H1 (cell line): ENCODE data around the gene H2BW2. TPM values are rescaled to one million over a fixed set of nuclear protein-coding genes. Genes with fewer than 3 reads are reported as not detected.

ENCODE experiments used
- CTCF ChIA-PET: fragments of 300-600 bp; sonication (Branson Sonifier 250); formaldehyde crosslinking; loops from one replicate; lab custom pipeline; 2021; ENCODE audit not compliant: partially characterized antibody; lab: Charles Lee
- POLR2A ChIA-PET: fragments of 300-600 bp; sonication (Branson Sonifier 250); formaldehyde crosslinking; loops from one replicate; lab custom pipeline; 2021; ENCODE audit warnings: inconsistent platforms; ENCODE audit not compliant: partially characterized antibody; lab: Charles Lee
- DNase-seq, 2 experiments: peaks; one replicate each; pipeline versions ENCODE4 v3.0.0 to v3.0.0-alpha.2; 2010 to 2022; ENCODE audit warnings: low spot score in 2 of 2, low read depth in 1 of 2, mixed read lengths in 1 of 2
- FAIRE-seq: peaks from 2 replicates; lab custom pipeline; 2011; peaks lifted over from hg19 to GRCh38; lab: Jason Lieb, UNC
- H2AFZ ChIP-seq: 2 replicates; pipeline ENCODE4 v1.8.1; 2012; ENCODE audit warnings: low read length, inconsistent platforms
- H2AK5ac ChIP-seq: 2 replicates; pipeline ENCODE4 v1.6.1; 2013; ENCODE audit warnings: low read depth, low read length
- H2BK120ac ChIP-seq: replicated peaks from 2 replicates; pipeline ENCODE3; 2013; ENCODE audit warnings: low read depth, low read length, inconsistent platforms
- H2BK12ac ChIP-seq: 2 replicates; pipeline ENCODE4 v1.6.1; 2013; ENCODE audit warnings: low read depth, low read length
- H2BK15ac ChIP-seq: 2 replicates; pipeline ENCODE4 v1.6.1; 2013; ENCODE audit warnings: low read length
- H2BK20ac ChIP-seq: 2 replicates; pipeline ENCODE4 v1.6.1; 2013; ENCODE audit warnings: low read length
- H2BK5ac ChIP-seq: 2 replicates; pipeline ENCODE4 v1.6.1; 2013; ENCODE audit warnings: low read depth, low read length
- H3K14ac ChIP-seq: 2 replicates; pipeline ENCODE4 v1.6.1; 2013; ENCODE audit warnings: inconsistent platforms; ENCODE audit not compliant: insufficient read length
- H3K18ac ChIP-seq: 2 replicates; pipeline ENCODE4 v1.6.1; 2013; ENCODE audit warnings: low read length; ENCODE audit errors: extremely low read depth
- H3K23ac ChIP-seq: 2 replicates; pipeline ENCODE4 v1.6.1; 2013; ENCODE audit warnings: inconsistent platforms; ENCODE audit not compliant: insufficient read length
- H3K23me2 ChIP-seq: 2 replicates; pipeline ENCODE4 v1.6.1; 2013; ENCODE audit warnings: low read depth, low read length
- H3K27ac ChIP-seq: 2 replicates; pipeline ENCODE4 v1.6.1; 2011; ENCODE audit warnings: low read depth, low read length, inconsistent platforms
- H3K27me3 ChIP-seq, 4 experiments: replicated peaks in 1 of 4; 1 replicate in 1 of 4; 2 replicates in 3 of 4; pipeline versions ENCODE4 v1.6.1 to v1.8.1; 2011 to 2013; ENCODE audit warnings: low read length in 3 of 4, mild to moderate bottlenecking in 3 of 4, inconsistent platforms in 2 of 4, mixed read lengths in 2 of 4, moderate library complexity in 1 of 4; ENCODE audit not compliant: control insufficient read depth in 3 of 4, insufficient read depth in 3 of 4; ENCODE audit errors: extremely low read depth in 1 of 4
- H3K36me3 ChIP-seq, 4 experiments: 2 replicates each; pipeline versions ENCODE4 v1.6.1 to v1.8.1; 2011 to 2013; ENCODE audit warnings: mild to moderate bottlenecking in 4 of 4, low read length in 3 of 4, moderate library complexity in 2 of 4, control low read depth in 1 of 4, inconsistent platforms in 1 of 4; ENCODE audit not compliant: insufficient read depth in 4 of 4, control insufficient read depth in 2 of 4
- H3K4ac ChIP-seq: replicated peaks from 2 replicates; pipeline ENCODE3; 2013; ENCODE audit warnings: low read length, low read depth, mixed read lengths, inconsistent platforms; ENCODE audit not compliant: insufficient read length
- H3K4me1 ChIP-seq, 4 experiments: replicated peaks in 1 of 4; 1 replicate in 1 of 4; 2 replicates in 3 of 4; pipeline versions ENCODE4 v1.6.1 to v1.8.1; 2011 to 2013; ENCODE audit warnings: low read length in 3 of 4, inconsistent platforms in 2 of 4, mixed read lengths in 1 of 4; ENCODE audit not compliant: insufficient read depth in 4 of 4, control insufficient read depth in 3 of 4
- H3K4me2 ChIP-seq, 2 experiments: 2 replicates each; pipeline versions ENCODE4 v1.6.1 to v1.8.1; 2011 to 2013; ENCODE audit warnings: low read depth in 2 of 2, low read length in 2 of 2, control low read depth in 1 of 2, inconsistent platforms in 1 of 2, mild to moderate bottlenecking in 1 of 2; ENCODE audit not compliant: insufficient read depth in 1 of 2
- H3K4me3 ChIP-seq, 4 experiments: fragments of 200-600, 300-600 bp in 1 of 4; sonication (generic), shearing (Covaris generic), sonication (Bioruptor Twin) in 1 of 4; 2 replicates each; pipeline versions ENCODE4 v1.5.1 to v1.8.1; 2011 to 2016; ENCODE audit warnings: low read length in 4 of 4, low read depth in 3 of 4, control low read depth in 2 of 4, inconsistent platforms in 2 of 4, mild to moderate bottlenecking in 2 of 4, mixed read lengths in 1 of 4, moderate library complexity in 1 of 4; ENCODE audit not compliant: insufficient read depth in 2 of 4; ENCODE audit errors: extremely low read depth in 1 of 4
- H3K56ac ChIP-seq: replicated peaks from 2 replicates; pipeline ENCODE3; 2013; ENCODE audit warnings: low read depth, mild to moderate bottlenecking, mixed read lengths, low read length, inconsistent platforms; ENCODE audit not compliant: insufficient read length
- H3K79me1 ChIP-seq: 2 replicates; pipeline ENCODE4 v1.6.1; 2013; ENCODE audit warnings: low read depth, low read length, control low read depth
- H3K79me2 ChIP-seq, 2 experiments: 2 replicates each; pipeline versions ENCODE4 v1.6.1 to v1.8.1; 2012 to 2013; ENCODE audit warnings: low read length in 2 of 2, mild to moderate bottlenecking in 2 of 2, inconsistent platforms in 1 of 2; ENCODE audit not compliant: insufficient read depth in 2 of 2, control insufficient read depth in 1 of 2
- H3K9ac ChIP-seq, 4 experiments: replicated peaks in 1 of 4; 1 replicate in 1 of 4; 2 replicates in 3 of 4; pipeline versions ENCODE4 v1.6.1 to v1.8.1; 2011 to 2013; ENCODE audit warnings: low read depth in 3 of 4, low read length in 3 of 4, control low read depth in 2 of 4, mild to moderate bottlenecking in 2 of 4, moderate library complexity in 2 of 4, inconsistent platforms in 1 of 4; ENCODE audit errors: extremely low read depth in 1 of 4
- H3K9me3 ChIP-seq, 2 experiments: 2 replicates each; pipeline versions ENCODE4 v1.6.1 to v1.8.1; 2012 to 2013; ENCODE audit warnings: mild to moderate bottlenecking in 2 of 2, moderate library complexity in 2 of 2, control low read depth in 1 of 2, inconsistent platforms in 1 of 2, low read depth in 1 of 2, low read length in 1 of 2, mixed read lengths in 1 of 2; ENCODE audit not compliant: insufficient read depth in 2 of 2
- H4K20me1 ChIP-seq, 2 experiments: replicated peaks in 1 of 2; 2 replicates each; pipeline versions ENCODE3 to v1.8.1; 2011 to 2013; ENCODE audit warnings: inconsistent platforms in 2 of 2, low read length in 2 of 2, mild to moderate bottlenecking in 1 of 2; ENCODE audit not compliant: insufficient read depth in 2 of 2, control insufficient read depth in 1 of 2
- H4K5ac ChIP-seq: 2 replicates; pipeline ENCODE4 v1.6.1; 2013; ENCODE audit warnings: low read length, low read depth, mixed read lengths, inconsistent platforms; ENCODE audit not compliant: insufficient read length
- H4K8ac ChIP-seq: 2 replicates; pipeline ENCODE4 v1.8.0; 2013; ENCODE audit warnings: mild to moderate bottlenecking, moderate library complexity, low read length, inconsistent platforms; ENCODE audit not compliant: insufficient read depth; ENCODE audit errors: extremely low read depth
- H4K91ac ChIP-seq: replicated peaks from 2 replicates; pipeline ENCODE3; 2013; ENCODE audit warnings: low read length, mixed read lengths, inconsistent platforms; ENCODE audit not compliant: insufficient read length
- YY1 ChIP-seq: IDR thresholded peaks from 2 replicates; pipeline ENCODE4 v1.6.1; 2011; ENCODE audit warnings: low read depth, mild to moderate bottlenecking, low read length
- WGBS, 2 experiments: shearing (Covaris generic) in 1 of 2; methylation state at CpG; one replicate each; pipeline versions ENCODE4 v1.1.6 to v1.1.7; 2013 to 2015; ENCODE audit warnings: low lambda C conversion rate in 2 of 2, mixed read lengths in 2 of 2, inconsistent platforms in 1 of 2, low coverage in 1 of 2, missing lambda C conversion rate in 1 of 2; ENCODE audit not compliant: insufficient replicate concordance in 2 of 2, insufficient coverage in 1 of 2, insufficient read length in 1 of 2; ENCODE audit errors: extremely low coverage in 1 of 2, missing lambda C conversion rate in 1 of 2; 5-methylcytosine and 5-hydroxymethylcytosine counted together
- long read RNA-seq, 2 experiments: library from RNA in 1 of 2; library from capped mRNA in 1 of 2; stranded (forward); transcript quantifications; one replicate each; pipeline ENCODE4 v2.0.0, GENCODE V29; 2021; ENCODE audit warnings: inconsistent platforms in 1 of 2
- polyA minus RNA-seq, 3 experiments: library from RNA; depleted of rRNA, polyadenylated mRNA; stranded (reverse); fragments of >200 nt; gene quantifications; 1 replicate in 2 of 3; 2 replicates in 1 of 3; pipeline ENCODE4 v1.2.3, GENCODE V29; 2011
- polyA plus RNA-seq, 7 experiments: library from polyadenylated mRNA; depleted of rRNA in 3 of 7; stranded (reverse) in 5 of 7; unstranded in 2 of 7; fragments of >200 nt in 5 of 7; fragments of 200-250 nt in 2 of 7; gene quantifications; 1 replicate in 5 of 7; 2 replicates in 1 of 7; 4 replicates in 1 of 7; pipeline versions ENCODE4 v1.2.1 to v1.2.3, GENCODE V29; 2011 to 2013; ENCODE audit warnings: missing spikeins in 2 of 7, mixed read lengths in 2 of 7
- total RNA-seq: library from RNA; stranded (reverse); fragmentation: NEBNext Ultra II Directional; extraction: Animal tissue kit (Norgen Biotek cat#: 25700); gene quantifications from 2 replicates; pipeline ENCODE4 v1.2.1, GENCODE V29; 2021

Gene H2BW2
- not detected in 2 replicates for total RNA-seq
- 0.03 and 0.44 TPM in 2 replicates for polyA plus RNA-seq (2011; rRNA removed)
- polyA plus RNA-seq (2011; cell fraction: cytosol; rRNA removed), result not detected
- 0.64 TPM for polyA plus RNA-seq (2011; cell fraction: nucleus; rRNA removed)
- 0.09 TPM in 1 of 4 replicates, not detected in the others for polyA plus RNA-seq (2012, experiment 1 of 2)
- not detected for polyA plus RNA-seq (2012, experiment 2 of 2)
- polyA plus RNA-seq (2013, experiment 1 of 2), result 0.16 TPM
- polyA plus RNA-seq (2013, experiment 2 of 2), result 0.31 TPM
- polyA minus RNA-seq (2011; rRNA and poly(A)+ RNA removed), result not detected in 2 replicates
- polyA minus RNA-seq (2011; cell fraction: cytosol; rRNA and poly(A)+ RNA removed), result not detected
- not detected for polyA minus RNA-seq (2011; cell fraction: nucleus; rRNA and poly(A)+ RNA removed)
- long read RNA-seq, experiment 1, result 0 reads
- long read RNA-seq, experiment 2, result 0 reads

DNA sequence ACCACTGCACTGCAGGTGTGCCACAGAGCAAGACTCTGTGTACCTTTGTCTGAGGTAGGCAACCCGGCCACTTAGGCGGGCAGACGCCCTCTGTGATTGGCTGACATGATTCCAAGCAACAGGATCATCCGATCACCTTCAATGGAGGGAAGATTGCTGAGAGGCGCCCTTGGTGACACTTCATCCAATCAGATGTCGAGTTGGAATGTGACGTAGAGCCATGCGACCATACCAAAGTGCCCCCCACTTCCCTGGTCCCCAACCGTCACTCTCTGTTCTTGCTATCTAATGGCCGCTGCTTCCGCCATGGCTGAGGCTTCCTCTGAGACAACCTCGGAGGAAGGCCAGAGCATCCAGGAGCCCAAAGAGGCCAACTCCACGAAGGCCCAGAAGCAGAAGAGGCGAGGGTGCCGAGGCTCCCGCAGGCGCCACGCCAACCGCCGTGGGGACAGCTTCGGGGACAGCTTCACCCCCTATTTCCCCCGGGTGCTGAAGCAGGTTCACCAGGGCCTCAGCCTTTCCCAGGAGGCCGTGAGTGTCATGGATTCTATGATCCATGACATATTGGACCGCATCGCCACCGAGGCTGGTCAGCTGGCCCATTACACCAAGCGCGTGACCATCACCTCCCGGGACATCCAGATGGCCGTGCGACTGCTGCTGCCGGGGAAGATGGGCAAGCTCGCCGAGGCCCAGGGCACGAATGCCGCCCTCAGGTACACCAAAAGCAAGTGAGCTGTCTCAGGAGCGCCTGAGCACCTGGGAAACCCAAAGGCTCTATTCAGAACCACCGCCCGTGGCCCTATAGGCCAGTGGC lies at the start of gene H2BW2:
H2BW2 (plus strand) TSS at position 268 of the 817 bp plus-strand sequence; CDS start at position 307, 39 bp downstream.
- Histone ChIP-seq H3K4ac (no peak within 1 kb of the TSS), H3K23me2 (no peaks in the 10 kb centered on the region), H3K79me1 (no peaks in the 10 kb centered on the region), H4K8ac (no peak within 1 kb of the TSS), H3K36me3 (no peaks in the 10 kb centered on the region), H4K5ac (no peak within 1 kb of the TSS), H3K4me3 (no peak within 1 kb of the TSS), H2BK15ac (no peak within 1 kb of the TSS), H3K18ac (no peak within 1 kb of the TSS), H4K91ac (no peak within 1 kb of the TSS), H3K56ac (no peak within 1 kb of the TSS), H3K27ac (no peak within 1 kb of the TSS), H2AK5ac (no peak within 1 kb of the TSS), H4K20me1 (no peaks in the 10 kb centered on the region), H3K9me3 (no peaks in the 10 kb centered on the region), H3K79me2 (no peaks in the 10 kb centered on the region), H3K27me3 (no peaks in the 10 kb centered on the region), H2BK120ac (no peak within 1 kb of the TSS), H3K14ac (no peak within 1 kb of the TSS), H3K4me1 (no peaks in the 10 kb centered on the region), H3K23ac (no peak within 1 kb of the TSS), H3K9ac (no peak within 1 kb of the TSS), H2BK20ac (no peak within 1 kb of the TSS), H3K4me2 (no peak within 1 kb of the TSS), H2AFZ (no peak within 1 kb of the TSS), H2BK5ac (no peak within 1 kb of the TSS), H2BK12ac (no peak within 1 kb of the TSS)
- DNase-seq, result no peak
- ChIA-PET CTCF (no interaction called here), POLR2A (interaction anchor here (0.7 kb wide), 1 partner anchor 116 kb away, joined by 4 read pairs; no protein-coding TSS in a partner anchor)
- TF ChIP-seq YY1, result no peak
- FAIRE-seq, result no peak
- 91% methylated on average over 10 of the region's 39 CpGs; no CpG with 5 or more reads in 1 of the 2 experiments for WGBS, 2 experiments
